ENCODE data around the gene LZTR1.
"Not testable (repeated sequence)": the region's sequence is repeated elsewhere in the genome, so short reads cannot be mapped to it uniquely, and the experiment has no call there.

The LZTR1 gene

GRCh38 chr22:20940186-20940651 is 41.9 kb upstream of the LZTR1 start:
- TF ChIP-seq POLR2AphosphoS5 (IDR thresholded peaks at IDR 0.05; ENCODE audit: borderline replicate concordance, low read depth, low read length): no peak
- no peak for TF ChIP-seq FOXP2 (optimal IDR thresholded peaks at IDR 0.05; ENCODE audit: control extremely low read depth, extremely low read length, insufficient read depth)
- TF ChIP-seq EZH2 (IDR thresholded peaks at IDR 0.05): no peak
- Histone ChIP-seq H3K36me3 (ENCODE audit: insufficient read depth, low read length) (peaks cover 45% of the 10 kb centered on the region), H3K4me3 (no peak overlapping the region), H3K27ac (no peak overlapping the region), H3K9ac (ENCODE audit: insufficient read length) (no peak overlapping the region), H3K9me3 (ENCODE audit: low read depth, low read length) (no peaks in the 10 kb centered on the region)
- DNase-seq (ENCODE audit: low read depth, low spot score): no peak

- no peak overlapping the region for H3K4me3 ChIP-seq
- H3K36me3 ChIP-seq (ENCODE audit: insufficient read depth, low read length): peaks cover 43% of the 10 kb centered on the region
- H3K9ac ChIP-seq (ENCODE audit: insufficient read length): no peak overlapping the region
- DNase-seq (ENCODE audit: low read depth, low spot score): no peak
- H3K27ac ChIP-seq: no peak overlapping the region
- TF ChIP-seq EZH2 (IDR thresholded peaks at IDR 0.05): no peak
- TF ChIP-seq FOXP2 (optimal IDR thresholded peaks at IDR 0.05; ENCODE audit: control extremely low read depth, extremely low read length, insufficient read depth): no peak
- no peak for TF ChIP-seq POLR2AphosphoS5 (IDR thresholded peaks at IDR 0.05; ENCODE audit: borderline replicate concordance, low read depth, low read length)
- no peaks in the 10 kb centered on the region for H3K9me3 ChIP-seq (ENCODE audit: low read depth, low read length)
Observed at GRCh38 chr22:20940904-20941385, 41.2 kb upstream of the LZTR1 start.

GRCh38 chr22:20942203-20942902 is 39.7 kb upstream of the LZTR1 start:
- H3K4me3 ChIP-seq; H3K27ac ChIP-seq; H3K9ac ChIP-seq (ENCODE audit: insufficient read length); DNase-seq (ENCODE audit: low read depth, low spot score); H3K9me3 ChIP-seq (ENCODE audit: low read depth, low read length): not testable (repeated sequence)
- H3K36me3 ChIP-seq (ENCODE audit: insufficient read depth, low read length): peaks cover 34% of the 10 kb centered on the region

- no peak for DNase-seq (ENCODE audit: low read depth, low spot score)
- no peak overlapping the region for H3K27ac ChIP-seq
- H3K9ac ChIP-seq (ENCODE audit: insufficient read length): no peak overlapping the region
- no peak overlapping the region for H3K4me3 ChIP-seq
- H3K36me3 ChIP-seq (ENCODE audit: insufficient read depth, low read length): peaks cover 29% of the 10 kb centered on the region
- no peak for TF ChIP-seq FOXP2 (optimal IDR thresholded peaks at IDR 0.05; ENCODE audit: control extremely low read depth, extremely low read length, insufficient read depth)
- no peak for TF ChIP-seq EZH2 (IDR thresholded peaks at IDR 0.05)
- no peak for TF ChIP-seq POLR2AphosphoS5 (IDR thresholded peaks at IDR 0.05; ENCODE audit: borderline replicate concordance, low read depth, low read length)
- no peaks in the 10 kb centered on the region for H3K9me3 ChIP-seq (ENCODE audit: low read depth, low read length)
Observed at GRCh38 chr22:20943104-20943933, 38.8 kb upstream of the LZTR1 start.

GRCh38 chr22:20944042-20944441 is 38.1 kb upstream of the LZTR1 start:
- TF ChIP-seq FOXP2 (optimal IDR thresholded peaks at IDR 0.05; ENCODE audit: control extremely low read depth, extremely low read length, insufficient read depth) (no peak), EZH2 (IDR thresholded peaks at IDR 0.05) (no peak), POLR2AphosphoS5 (IDR thresholded peaks at IDR 0.05; ENCODE audit: borderline replicate concordance, low read depth, low read length) (no peak)
- H3K4me3 ChIP-seq: no peak overlapping the region
- H3K9me3 ChIP-seq (ENCODE audit: low read depth, low read length): no peaks in the 10 kb centered on the region
- no peak overlapping the region for H3K27ac ChIP-seq
- peaks cover 35% of the 10 kb centered on the region for H3K36me3 ChIP-seq (ENCODE audit: insufficient read depth, low read length)
- H3K9ac ChIP-seq (ENCODE audit: insufficient read length): no peak overlapping the region
- DNase-seq (ENCODE audit: low read depth, low spot score): no peak

- TF ChIP-seq POLR2AphosphoS5 (IDR thresholded peaks at IDR 0.05; ENCODE audit: borderline replicate concordance, low read depth, low read length): no peak
- TF ChIP-seq FOXP2 (optimal IDR thresholded peaks at IDR 0.05; ENCODE audit: control extremely low read depth, extremely low read length, insufficient read depth): no peak
- no peak for TF ChIP-seq EZH2 (IDR thresholded peaks at IDR 0.05)
- no peaks in the 10 kb centered on the region for H3K9me3 ChIP-seq (ENCODE audit: low read depth, low read length)
- no peak for DNase-seq (ENCODE audit: low read depth, low spot score)
- H3K4me3 ChIP-seq: no peak overlapping the region
- H3K36me3 ChIP-seq (ENCODE audit: insufficient read depth, low read length): peaks cover 50% of the 10 kb centered on the region
- no peak overlapping the region for H3K9ac ChIP-seq (ENCODE audit: insufficient read length)
- no peak overlapping the region for H3K27ac ChIP-seq
Observed at GRCh38 chr22:20945578-20945934, 36.5 kb upstream of the LZTR1 start.

- Histone ChIP-seq H3K36me3 (ENCODE audit: insufficient read depth, low read length) (peaks cover 51% of the 10 kb centered on the region), H3K27ac (no peak overlapping the region), H3K9me3 (ENCODE audit: low read depth, low read length) (no peaks in the 10 kb centered on the region), H3K9ac (ENCODE audit: insufficient read length) (no peak overlapping the region), H3K4me3 (no peak overlapping the region)
- no peak for TF ChIP-seq POLR2AphosphoS5 (IDR thresholded peaks at IDR 0.05; ENCODE audit: borderline replicate concordance, low read depth, low read length)
- no peak for TF ChIP-seq FOXP2 (optimal IDR thresholded peaks at IDR 0.05; ENCODE audit: control extremely low read depth, extremely low read length, insufficient read depth)
- TF ChIP-seq EZH2 (IDR thresholded peaks at IDR 0.05): no peak
- no peak for DNase-seq (ENCODE audit: low read depth, low spot score)
Observed at GRCh38 chr22:20946080-20946986, 35.8 kb upstream of the LZTR1 start.

GRCh38 chr22:20946991-20947390 is 35.1 kb upstream of the LZTR1 start:
- no peak overlapping the region for H3K27ac ChIP-seq
- H3K36me3 ChIP-seq (ENCODE audit: insufficient read depth, low read length): peaks cover 54% of the 10 kb centered on the region
- TF ChIP-seq POLR2AphosphoS5 (IDR thresholded peaks at IDR 0.05; ENCODE audit: borderline replicate concordance, low read depth, low read length): no peak
- no peak for TF ChIP-seq FOXP2 (optimal IDR thresholded peaks at IDR 0.05; ENCODE audit: control extremely low read depth, extremely low read length, insufficient read depth)
- no peak for TF ChIP-seq EZH2 (IDR thresholded peaks at IDR 0.05)

More at GRCh38 chr22:20946991-20947390, 35.1 kb upstream of the LZTR1 start:
- no peaks in the 10 kb centered on the region for H3K9me3 ChIP-seq (ENCODE audit: low read depth, low read length)
- H3K9ac ChIP-seq (ENCODE audit: insufficient read length): no peak overlapping the region
- no peak overlapping the region for H3K4me3 ChIP-seq
- DNase-seq (ENCODE audit: low read depth, low spot score): no peak
